SW480 (cell line): ENCODE measurements around the gene DKC1.
"Not testable (repeated sequence)": the region's sequence is repeated elsewhere in the genome, so short reads cannot be mapped to it uniquely, and the experiment has no call there.

Experiments used
- DNase-seq: peaks from one replicate; pipeline ENCODE4 v3.0.0-alpha.2; 2016; ENCODE audit warnings: low spot score

Gene DKC1

DNA sequence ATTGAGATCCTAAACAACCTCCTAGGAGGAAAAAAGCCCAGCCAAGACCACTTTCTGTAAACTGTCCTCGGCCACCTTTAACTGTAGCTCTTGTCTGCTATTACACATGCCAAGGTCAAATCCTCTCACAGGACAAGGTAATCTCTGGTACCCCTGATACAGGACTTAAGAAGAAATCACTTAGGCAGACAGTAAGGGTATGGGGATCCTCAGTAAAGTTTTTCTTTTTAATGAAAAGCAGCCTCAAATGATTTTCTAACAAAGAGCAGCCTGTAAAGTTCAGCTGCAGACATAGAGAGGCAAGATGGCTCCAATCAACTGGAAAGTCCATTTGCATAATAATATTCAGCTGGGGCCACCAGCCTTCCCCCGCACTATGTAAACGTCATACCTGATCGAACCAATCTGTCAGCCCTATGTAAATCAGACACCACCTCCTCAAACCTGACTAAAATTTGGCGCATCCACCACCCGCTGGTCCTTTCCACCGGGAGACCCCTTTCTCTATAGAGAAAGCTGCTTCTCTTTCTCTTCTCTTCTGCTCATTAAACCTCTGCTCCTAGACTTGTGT, 57.2 kb downstream of the DKC1 start:
- no peak for DNase-seq

DNA sequence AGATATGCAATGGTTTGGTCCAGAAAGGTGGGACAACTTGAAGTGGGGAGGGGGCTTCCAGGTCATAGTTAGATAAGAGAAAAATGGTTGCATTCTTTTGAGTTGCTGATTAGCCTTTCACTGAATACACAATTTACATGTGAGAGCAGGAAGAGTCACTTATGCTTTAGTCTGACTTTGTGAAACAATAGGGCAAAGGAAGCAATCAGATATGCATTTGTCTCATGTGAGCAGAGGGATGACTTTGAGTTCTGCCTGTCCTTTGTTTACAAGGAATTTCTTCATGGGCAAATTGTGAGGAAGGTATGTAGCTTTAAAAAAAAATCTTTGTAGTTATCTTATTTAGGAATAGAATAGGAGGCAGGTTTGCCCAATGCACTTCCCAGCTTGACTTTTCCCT, 58.9 kb downstream of the DKC1 start:
- no peak for DNase-seq

- DNase-seq = no peak
Observed at GRCh38 chrX:154822029-154822428, 59.4 kb downstream of the DKC1 start.

DNA sequence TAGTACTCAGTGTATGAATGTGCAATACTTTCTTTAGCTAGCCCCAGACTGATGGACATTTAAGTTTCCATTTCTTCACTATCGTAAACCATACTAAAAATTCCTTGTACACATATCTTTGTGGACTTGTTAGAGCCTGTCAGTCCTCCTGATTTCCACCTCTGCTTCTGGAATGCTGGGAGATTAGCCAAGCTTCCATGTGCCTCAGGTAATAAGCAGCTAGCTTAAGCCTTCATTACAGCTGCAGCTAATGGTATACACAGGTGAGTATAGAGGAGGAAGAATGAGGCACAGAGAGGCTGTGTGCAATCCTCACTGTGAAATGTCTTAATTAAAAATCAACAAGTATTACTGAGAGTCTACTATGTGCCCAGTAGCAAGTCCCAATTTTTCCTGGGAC, 62.0 kb downstream of the DKC1 start:
- no peak for DNase-seq

- not testable (repeated sequence) for DNase-seq
Observed at GRCh38 chrX:154825586-154825985, 62.9 kb downstream of the DKC1 start.
